ENCODE measurements around the gene UBAC2.

Gene UBAC2

GRCh38 chr13:99316224-99316623, 115.6 kb downstream of the UBAC2 start:
- no peak for TF ChIP-seq PATZ1 (CRISPR knock-in tag; IDR thresholded peaks at IDR 0.05; ENCODE audit: borderline replicate concordance)
- no peak for TF ChIP-seq ZFP3 (CRISPR knock-in tag; IDR thresholded peaks at IDR 0.05)
- TF ChIP-seq BACH2 (CRISPR knock-in tag; IDR thresholded peaks at IDR 0.05; ENCODE audit: borderline replicate concordance) = no peak
- no peak for TF ChIP-seq ARNTL (CRISPR knock-in tag; IDR thresholded peaks at IDR 0.05; ENCODE audit: borderline replicate concordance, low read depth)
- TF ChIP-seq TCF4 (CRISPR knock-in tag; IDR thresholded peaks at IDR 0.05; ENCODE audit: borderline replicate concordance) = no peak
- no peak for TF ChIP-seq TOX (CRISPR knock-in tag; IDR thresholded peaks at IDR 0.05; ENCODE audit: borderline replicate concordance)
- TF ChIP-seq RARB (CRISPR knock-in tag; IDR thresholded peaks at IDR 0.05) = no peak
- TF ChIP-seq ZFP30 (CRISPR knock-in tag; IDR thresholded peaks at IDR 0.05) = no peak
- TF ChIP-seq TSHZ2 (CRISPR knock-in tag; IDR thresholded peaks at IDR 0.05) = no peak
- TF ChIP-seq POU6F1 (CRISPR knock-in tag; IDR thresholded peaks at IDR 0.05; ENCODE audit: borderline replicate concordance, low read depth) = no peak
- no peak for TF ChIP-seq ZNF70 (CRISPR knock-in tag; IDR thresholded peaks at IDR 0.05)
- TF ChIP-seq ZC3H10 (CRISPR knock-in tag; IDR thresholded peaks at IDR 0.05) = no peak
- TF ChIP-seq ZNF565 (CRISPR knock-in tag; conservative IDR thresholded peaks at IDR 0.05; ENCODE audit: low read depth) = no peak
- TF ChIP-seq SNAI2 (CRISPR knock-in tag; IDR thresholded peaks at IDR 0.05) = no peak
- no peak for TF ChIP-seq ISL1 (CRISPR knock-in tag; IDR thresholded peaks at IDR 0.05)
- no peak for TF ChIP-seq CSRNP3 (CRISPR knock-in tag; IDR thresholded peaks at IDR 0.05)
- ATAC-seq = no peak

- no peak for ATAC-seq
These were observed 116.1 kb downstream of the UBAC2 start for GRCh38 chr13:99316657-99317256.

More at GRCh38 chr13:99316657-99317256, 116.1 kb downstream of the UBAC2 start:
- TF ChIP-seq CREB5 (CRISPR knock-in tag; IDR thresholded peaks at IDR 0.05; ENCODE audit: low read depth) = no peak
- no peak for TF ChIP-seq CSRNP3 (CRISPR knock-in tag; IDR thresholded peaks at IDR 0.05)
- no peak for TF ChIP-seq TOX (CRISPR knock-in tag; IDR thresholded peaks at IDR 0.05; ENCODE audit: borderline replicate concordance)
- TF ChIP-seq RARB (CRISPR knock-in tag; IDR thresholded peaks at IDR 0.05) = no peak
- no peak for TF ChIP-seq ZFP30 (CRISPR knock-in tag; IDR thresholded peaks at IDR 0.05)
- no peak for TF ChIP-seq OSR1 (CRISPR knock-in tag; IDR thresholded peaks at IDR 0.05)
- TF ChIP-seq ZNF8 (CRISPR knock-in tag; IDR thresholded peaks at IDR 0.05) = no peak
- TF ChIP-seq BACH2 (CRISPR knock-in tag; IDR thresholded peaks at IDR 0.05; ENCODE audit: borderline replicate concordance) = no peak
- TF ChIP-seq ZNF70 (CRISPR knock-in tag; IDR thresholded peaks at IDR 0.05) = no peak
- TF ChIP-seq PPARA (CRISPR knock-in tag; IDR thresholded peaks at IDR 0.05; ENCODE audit: borderline replicate concordance) = no peak
- no peak for TF ChIP-seq ISL1 (CRISPR knock-in tag; IDR thresholded peaks at IDR 0.05)
- no peak for TF ChIP-seq ESRRG (CRISPR knock-in tag; IDR thresholded peaks at IDR 0.05)
- TF ChIP-seq CSDC2 (CRISPR knock-in tag; IDR thresholded peaks at IDR 0.05) = no peak
- TF ChIP-seq POU6F1 (CRISPR knock-in tag; IDR thresholded peaks at IDR 0.05; ENCODE audit: borderline replicate concordance, low read depth) = no peak
- no peak for TF ChIP-seq SNAI2 (CRISPR knock-in tag; IDR thresholded peaks at IDR 0.05)
- no peak for TF ChIP-seq ZC3H10 (CRISPR knock-in tag; IDR thresholded peaks at IDR 0.05)
- no peak for TF ChIP-seq PATZ1 (CRISPR knock-in tag; IDR thresholded peaks at IDR 0.05; ENCODE audit: borderline replicate concordance)
- TF ChIP-seq ZFP3 (CRISPR knock-in tag; IDR thresholded peaks at IDR 0.05) = no peak
